Loucy (cell line): ENCODE measurements around the gene HSD11B1L.

Experiments
- EZH2phosphoT487 ChIP-seq: fragments of 200-600 bp; IDR thresholded peaks from 2 replicates; pipeline ENCODE4 v1.6.1; 2018; ENCODE audit warnings: antibody characterized with exemption, mild to moderate bottlenecking, moderate library complexity, borderline replicate concordance
- TF ChIP-seq, protein P1 (sequence below): fragments of 200-600 bp; sonication (generic); conservative IDR thresholded peaks from 2 replicates; pipeline ENCODE4 v1.5.1; 2014; ENCODE audit warnings: mild to moderate bottlenecking, antibody characterized with exemption, low read length

DNA sequence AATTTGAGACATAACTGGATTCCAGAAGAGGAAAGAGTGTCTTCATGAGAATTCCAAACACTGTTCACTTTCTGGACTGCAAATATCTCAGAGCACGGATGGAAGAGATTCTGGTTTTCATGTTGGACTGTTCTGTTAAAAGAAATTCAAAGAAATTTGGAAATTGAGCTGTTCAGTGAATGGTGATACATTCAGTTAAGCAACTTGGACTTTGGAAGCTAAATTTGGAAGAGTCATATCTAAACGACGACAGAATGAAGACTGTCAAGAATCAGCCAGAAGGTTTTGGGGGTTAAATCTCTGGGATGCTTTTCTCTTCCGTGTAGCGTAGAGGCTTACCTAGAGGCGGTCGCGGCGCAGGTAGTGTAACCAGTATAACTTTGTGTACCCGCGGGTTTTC, 32.4 kb upstream of the HSD11B1L start:
- TF ChIP-seq, protein P1, sequence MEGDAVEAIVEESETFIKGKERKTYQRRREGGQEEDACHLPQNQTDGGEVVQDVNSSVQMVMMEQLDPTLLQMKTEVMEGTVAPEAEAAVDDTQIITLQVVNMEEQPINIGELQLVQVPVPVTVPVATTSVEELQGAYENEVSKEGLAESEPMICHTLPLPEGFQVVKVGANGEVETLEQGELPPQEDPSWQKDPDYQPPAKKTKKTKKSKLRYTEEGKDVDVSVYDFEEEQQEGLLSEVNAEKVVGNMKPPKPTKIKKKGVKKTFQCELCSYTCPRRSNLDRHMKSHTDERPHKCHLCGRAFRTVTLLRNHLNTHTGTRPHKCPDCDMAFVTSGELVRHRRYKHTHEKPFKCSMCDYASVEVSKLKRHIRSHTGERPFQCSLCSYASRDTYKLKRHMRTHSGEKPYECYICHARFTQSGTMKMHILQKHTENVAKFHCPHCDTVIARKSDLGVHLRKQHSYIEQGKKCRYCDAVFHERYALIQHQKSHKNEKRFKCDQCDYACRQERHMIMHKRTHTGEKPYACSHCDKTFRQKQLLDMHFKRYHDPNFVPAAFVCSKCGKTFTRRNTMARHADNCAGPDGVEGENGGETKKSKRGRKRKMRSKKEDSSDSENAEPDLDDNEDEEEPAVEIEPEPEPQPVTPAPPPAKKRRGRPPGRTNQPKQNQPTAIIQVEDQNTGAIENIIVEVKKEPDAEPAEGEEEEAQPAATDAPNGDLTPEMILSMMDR, result no peak
- TF ChIP-seq EZH2phosphoT487, result no peak
